Adrenal gland (tissue), 12 donors: Measurements from ENCODE around the gene C2orf42. TPM values are rescaled to one million over a fixed set of nuclear protein-coding genes. Genes with fewer than 3 reads are reported as not detected.
"Not testable (repeated sequence)": the region's sequence is repeated elsewhere in the genome, so short reads cannot be mapped to it uniquely, and the experiment has no call there.

Experiments
- DNase-seq, 7 donors: peaks; one replicate each; pipeline ENCODE4 v3.0.0-alpha.2; 2019 to 2020
- H3K27ac ChIP-seq, 5 donors: fragments of 200-600 bp; sonication (generic) in 4 of 5; 1 replicate in 3 of 5; 2 replicates in 2 of 5; pipeline versions ENCODE4 v1.5.1 to v1.8.0; 2016 to 2020; ENCODE audit warnings: mild to moderate bottlenecking in 1 of 5
- H3K27me3 ChIP-seq: fragments of 200-600 bp; 2 replicates; pipeline ENCODE4 v1.8.0; 2021
- H3K36me3 ChIP-seq, 2 donors: fragments of 200-600 bp; replicated peaks in 1 of 2; 1 replicate in 1 of 2; 2 replicates in 1 of 2; pipeline versions ENCODE4 v1.5.1 to v1.8.0; 2018 to 2022
- H3K4me1 ChIP-seq, 2 donors: fragments of 200-600 bp; replicated peaks in 1 of 2; 1 replicate in 1 of 2; 2 replicates in 1 of 2; pipeline versions ENCODE4 v1.5.1 to v1.8.0; 2018 to 2021
- H3K4me3 ChIP-seq, 4 donors: fragments of 200-600 bp; sonication (generic) in 3 of 4; one replicate each; pipeline ENCODE4 v1.5.1; 2016 to 2018
- H3K9me3 ChIP-seq, 3 donors: fragments of 200-600 bp; sonication (generic) in 1 of 3; replicated peaks in 1 of 3; 1 replicate in 2 of 3; 2 replicates in 1 of 3; pipeline versions ENCODE4 v1.5.1 to v1.8.0; 2016 to 2021
- CTCF ChIP-seq, 6 experiments: fragments of 450-650 bp in 4 of 6; fragments of 200-600 bp in 2 of 6; sonication (generic) in 1 of 6; IDR thresholded peaks; 1 replicate in 5 of 6; 2 replicates in 1 of 6; pipeline versions ENCODE4 v1.5.1 to v1.8.0; 2016 to 2021; ENCODE audit warnings: antibody characterized with exemption in 6 of 6, mild to moderate bottlenecking in 2 of 6, moderate library complexity in 1 of 6
- POLR2A ChIP-seq, 2 donors: fragments of 450-650 bp; IDR thresholded peaks; one replicate each; pipeline ENCODE4 v1.6.1; 2017; ENCODE audit warnings: antibody characterized with exemption in 2 of 2, mild to moderate bottlenecking in 2 of 2, moderate library complexity in 1 of 2
- WGBS, 4 donors: extraction: QIAGEN DNeasy Blood & Tissue Kit in 2 of 4; methylation state at CpG; one replicate each; pipeline versions ENCODE4 v1.1.5 to v1.1.7; 2013 to 2017; 5-methylcytosine and 5-hydroxymethylcytosine counted together
- intact Hi-C, 2 donors: fragments of 100-400 bp; cut with DNase I; formaldehyde crosslinking; loops; one replicate each; pipeline versions ENCODE4 v1.14.1 to v1.15.0; 2022 to 2023
- polyA plus RNA-seq, 3 donors: library from polyadenylated mRNA; stranded (reverse); fragments of 200-250 nt in 2 of 3; fragments of 350-450 nt in 1 of 3; fragmentation: Illumina TruSeq in 1 of 3; extraction: RNeasy Lipid Tissue Mini Kit (QIAGEN cat#74804) in 1 of 3; gene quantifications; one replicate each; pipeline ENCODE4 v1.2.3, GENCODE V29; 2013 to 2014
- total RNA-seq, 9 donors: library from RNA; depleted of rRNA in 4 of 9; stranded (reverse); fragments of >200 nt in 4 of 9; fragments of 120-200 nt in 1 of 9; fragmentation: NEBNext Ultra II Directional in 1 of 9; extraction: Animal tissue kit (Norgen Biotek cat#: 25700) in 1 of 9; gene quantifications; one replicate each; pipeline versions ENCODE4 v1.1.0 to v1.2.4, GENCODE V29; 2013 to 2023
- donor health status: healthy with polysubstance abuse.
- donor health status: Bipolar disorder and iron deficiency.
- donor health status: DM: yes; HTN: yes; CAD: no.
- donor health status: DM: no; HTN: no; CAD: no.
- donor health status: DM: no; HTN: no; CAD: no.
- donor health status: DM: yes; HTN: yes; CAD: no.

C2orf42 gene
- total and polyA plus RNA-seq, 12 donors: 8.0 to 33.7 (median 16.5) TPM

GRCh38 chr2:70133127-70133452, 57.7 kb downstream of the C2orf42 start:
- H3K27ac ChIP-seq: peak overlapping the region; percentile 84 to 92 (median 89)
- peak overlapping the region in 1 of 4 donors; percentile 34 for H3K4me3 ChIP-seq
- no peaks in the 10 kb centered on the region for H3K9me3 ChIP-seq
- 69 to 79% (median 75%) methylated on average over 1 of the region's 1 CpG for WGBS, 4 donors
- H3K4me1 ChIP-seq: peaks cover 48 to 61% of the 10 kb centered on the region in 2 donors
- H3K36me3 ChIP-seq: no peaks in the 10 kb centered on the region
- DNase-seq: no peak
- H3K27me3 ChIP-seq: no peaks in the 10 kb centered on the region
- intact Hi-C loops: no loop called here
- TF ChIP-seq POLR2A (IDR thresholded peaks at IDR 0.05): no peak
- TF ChIP-seq CTCF (IDR thresholded peaks at IDR 0.05): no peak

- TF ChIP-seq POLR2A (IDR thresholded peaks at IDR 0.05) (peak in 1 of 2 donors; percentile 54), CTCF (IDR thresholded peaks at IDR 0.05) (no peak)
- intact Hi-C loops: no loop called here
- 3 to 5% (median 4%) methylated on average over 7 to 8 of the region's 8 CpGs for WGBS, 4 donors
These were observed 58.3 kb downstream of the C2orf42 start for GRCh38 chr2:70132244-70133126.

GRCh38 chr2:70131344-70132143, 59.3 kb downstream of the C2orf42 start:
- peaks cover 44 to 67% of the 10 kb centered on the region in 2 donors for H3K4me1 ChIP-seq

More at GRCh38 chr2:70132244-70133126, 58.3 kb downstream of the C2orf42 start:
- peak overlapping the region; percentile 84 to 92 (median 89) for H3K27ac ChIP-seq
- peak overlapping the region in 1 of 4 donors; percentile 34 for H3K4me3 ChIP-seq
- H3K36me3 ChIP-seq: no peaks in the 10 kb centered on the region
- H3K27me3 ChIP-seq: no peaks in the 10 kb centered on the region
- DNase-seq: peak in 5 of 7 donors; percentile 52 to 70 (median 57)
- H3K4me1 ChIP-seq: peaks cover 48 to 67% of the 10 kb centered on the region in 2 donors
- H3K9me3 ChIP-seq: no peaks in the 10 kb centered on the region

GRCh38 chr2:70128005-70128404, 62.8 kb downstream of the C2orf42 start:
- intact Hi-C loops: no loop called here
- Histone ChIP-seq H3K4me3 (no peak overlapping the region), H3K36me3 (no peaks in the 10 kb centered on the region), H3K4me1 (peaks cover 23 to 48% of the 10 kb centered on the region in 2 donors), H3K27me3 (no peaks in the 10 kb centered on the region), H3K9me3 (no peaks in the 10 kb centered on the region), H3K27ac (peak overlapping the region in 2 of 5 donors; percentile 6 to 19)
- no peak for TF ChIP-seq CTCF (IDR thresholded peaks at IDR 0.05)
- no peak for TF ChIP-seq POLR2A (IDR thresholded peaks at IDR 0.05)
- WGBS, 4 donors: 46 to 67% (median 60%) methylated on average over 1 of the region's 1 CpG
- no peak for DNase-seq

More at GRCh38 chr2:70131344-70132143, 59.3 kb downstream of the C2orf42 start:
- DNase-seq, intact Hi-C loops, H3K36me3 ChIP-seq, H3K27me3 ChIP-seq, H3K9me3 ChIP-seq: not testable (repeated sequence)
- WGBS, 4 donors: 82 to 89% (median 86%) methylated on average over 15 to 17 of the region's 17 CpGs
- H3K4me3 ChIP-seq: peak overlapping the region in 1 of 4 donors; percentile 34
- H3K27ac ChIP-seq: peak overlapping the region; percentile 84 to 92 (median 89)
